ENCODE results near the gene GID8.

GID8 gene

DNA sequence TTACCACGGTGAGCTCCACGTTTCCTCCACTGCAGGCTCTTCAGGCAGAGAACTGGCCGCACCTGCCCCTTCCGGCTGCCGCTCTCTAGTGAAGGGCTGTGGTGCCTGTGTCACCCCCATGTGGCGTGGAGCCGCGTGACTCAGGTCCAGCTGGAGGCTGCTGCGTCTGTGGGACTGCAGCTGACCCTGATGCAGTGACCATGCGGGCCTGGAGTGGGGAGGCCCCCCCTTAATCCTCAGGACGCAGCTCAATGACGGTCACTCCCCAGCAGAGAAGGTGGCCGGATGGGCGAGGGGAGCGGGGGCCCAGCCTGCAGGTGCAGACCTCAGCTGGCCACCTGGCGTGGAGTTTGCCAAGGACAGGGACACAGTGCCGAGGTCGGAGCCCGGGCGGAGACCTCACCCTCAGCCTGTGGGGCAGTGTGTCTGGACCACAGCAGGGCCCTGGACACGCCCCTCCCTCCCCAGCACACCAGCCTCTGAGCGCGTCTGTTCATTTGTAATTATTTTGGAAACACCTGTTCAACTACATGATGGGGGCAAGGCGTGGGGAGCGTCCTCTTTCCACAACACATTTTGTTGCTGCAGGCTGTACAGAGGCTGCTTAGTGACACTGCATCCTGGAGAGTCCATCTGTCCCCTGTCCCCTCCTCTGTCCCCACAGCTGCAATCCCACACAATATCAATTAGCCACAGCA, 58.1 kb downstream of the GID8 start:
- no peaks in the 10 kb centered on the region for H4K20me1 ChIP-seq (ENCODE audit: control insufficient read depth, insufficient read depth, low read depth, low read length)
- TF ChIP-seq, protein P1, sequence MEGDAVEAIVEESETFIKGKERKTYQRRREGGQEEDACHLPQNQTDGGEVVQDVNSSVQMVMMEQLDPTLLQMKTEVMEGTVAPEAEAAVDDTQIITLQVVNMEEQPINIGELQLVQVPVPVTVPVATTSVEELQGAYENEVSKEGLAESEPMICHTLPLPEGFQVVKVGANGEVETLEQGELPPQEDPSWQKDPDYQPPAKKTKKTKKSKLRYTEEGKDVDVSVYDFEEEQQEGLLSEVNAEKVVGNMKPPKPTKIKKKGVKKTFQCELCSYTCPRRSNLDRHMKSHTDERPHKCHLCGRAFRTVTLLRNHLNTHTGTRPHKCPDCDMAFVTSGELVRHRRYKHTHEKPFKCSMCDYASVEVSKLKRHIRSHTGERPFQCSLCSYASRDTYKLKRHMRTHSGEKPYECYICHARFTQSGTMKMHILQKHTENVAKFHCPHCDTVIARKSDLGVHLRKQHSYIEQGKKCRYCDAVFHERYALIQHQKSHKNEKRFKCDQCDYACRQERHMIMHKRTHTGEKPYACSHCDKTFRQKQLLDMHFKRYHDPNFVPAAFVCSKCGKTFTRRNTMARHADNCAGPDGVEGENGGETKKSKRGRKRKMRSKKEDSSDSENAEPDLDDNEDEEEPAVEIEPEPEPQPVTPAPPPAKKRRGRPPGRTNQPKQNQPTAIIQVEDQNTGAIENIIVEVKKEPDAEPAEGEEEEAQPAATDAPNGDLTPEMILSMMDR (IDR thresholded peaks at IDR 0.05; ENCODE audit: low read depth, low read length, poor library complexity, severe bottlenecking), result no peak
- TF ChIP-seq EZH2phosphoT487 (IDR thresholded peaks at IDR 0.05; ENCODE audit: borderline replicate concordance, low read length), result no peak
- no peaks in the 10 kb centered on the region for H3K79me2 ChIP-seq (ENCODE audit: control insufficient read depth, low read length)
- no peaks in the 10 kb centered on the region for H3K9me2 ChIP-seq (replicated peaks; ENCODE audit: control insufficient read depth, low read length)
- H3K27ac ChIP-seq (ENCODE audit: low read depth, low read length), result no peak overlapping the region
- H3K9me3 ChIP-seq (ENCODE audit: control insufficient read depth, insufficient read depth, low read length), result no peaks in the 10 kb centered on the region
- H3K4me3 ChIP-seq (ENCODE audit: low read length), result no peak overlapping the region
- no peak overlapping the region for H3K4me2 ChIP-seq (ENCODE audit: low read length)
- no peaks in the 10 kb centered on the region for H3F3A ChIP-seq (ENCODE audit: control insufficient read depth, insufficient read depth)
- peaks cover 20% of the 10 kb centered on the region for H3K27me3 ChIP-seq (ENCODE audit: control insufficient read depth, low read length)
- no peaks in the 10 kb centered on the region for H3K36me3 ChIP-seq (ENCODE audit: control insufficient read depth, low read length)
- H3K4me1 ChIP-seq (ENCODE audit: control insufficient read depth, low read length), result no peaks in the 10 kb centered on the region

DNA sequence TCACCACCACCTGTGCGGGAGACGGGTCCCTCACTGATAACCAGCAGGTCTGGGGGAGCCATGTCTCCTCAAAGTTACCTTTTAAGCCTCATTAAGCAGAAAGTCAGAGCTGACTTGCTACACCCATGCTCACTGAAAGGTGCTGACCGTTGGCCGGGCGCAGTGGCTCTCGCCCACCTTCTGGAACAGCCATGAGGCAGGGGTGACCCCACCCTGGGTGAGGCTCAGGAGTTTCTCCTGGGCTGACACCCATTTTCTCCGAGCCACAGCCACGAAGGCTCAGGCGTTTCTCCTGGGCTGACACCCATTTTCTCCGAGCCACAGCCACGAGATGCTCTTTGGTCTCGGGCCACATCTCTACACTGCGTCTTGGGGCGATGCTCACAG, 58.6 kb downstream of the GID8 start:
- Histone ChIP-seq H3K36me3 (ENCODE audit: control insufficient read depth, low read length) (no peaks in the 10 kb centered on the region), H3K9me3 (ENCODE audit: control insufficient read depth, insufficient read depth, low read length) (no peaks in the 10 kb centered on the region), H3K4me3 (ENCODE audit: low read length) (no peak overlapping the region), H4K20me1 (ENCODE audit: control insufficient read depth, insufficient read depth, low read depth, low read length) (no peaks in the 10 kb centered on the region), H3K27ac (ENCODE audit: low read depth, low read length) (no peak overlapping the region), H3F3A (ENCODE audit: control insufficient read depth, insufficient read depth) (no peaks in the 10 kb centered on the region), H3K27me3 (ENCODE audit: control insufficient read depth, low read length) (peaks cover 19% of the 10 kb centered on the region), H3K9me2 (replicated peaks; ENCODE audit: control insufficient read depth, low read length) (no peaks in the 10 kb centered on the region), H3K4me2 (ENCODE audit: low read length) (no peak overlapping the region), H3K79me2 (ENCODE audit: control insufficient read depth, low read length) (no peaks in the 10 kb centered on the region), H3K4me1 (ENCODE audit: control insufficient read depth, low read length) (no peaks in the 10 kb centered on the region)
- no peak for TF ChIP-seq EZH2phosphoT487 (IDR thresholded peaks at IDR 0.05; ENCODE audit: borderline replicate concordance, low read length)
- TF ChIP-seq, protein P1 (IDR thresholded peaks at IDR 0.05; ENCODE audit: low read depth, low read length, poor library complexity, severe bottlenecking), result no peak

DNA sequence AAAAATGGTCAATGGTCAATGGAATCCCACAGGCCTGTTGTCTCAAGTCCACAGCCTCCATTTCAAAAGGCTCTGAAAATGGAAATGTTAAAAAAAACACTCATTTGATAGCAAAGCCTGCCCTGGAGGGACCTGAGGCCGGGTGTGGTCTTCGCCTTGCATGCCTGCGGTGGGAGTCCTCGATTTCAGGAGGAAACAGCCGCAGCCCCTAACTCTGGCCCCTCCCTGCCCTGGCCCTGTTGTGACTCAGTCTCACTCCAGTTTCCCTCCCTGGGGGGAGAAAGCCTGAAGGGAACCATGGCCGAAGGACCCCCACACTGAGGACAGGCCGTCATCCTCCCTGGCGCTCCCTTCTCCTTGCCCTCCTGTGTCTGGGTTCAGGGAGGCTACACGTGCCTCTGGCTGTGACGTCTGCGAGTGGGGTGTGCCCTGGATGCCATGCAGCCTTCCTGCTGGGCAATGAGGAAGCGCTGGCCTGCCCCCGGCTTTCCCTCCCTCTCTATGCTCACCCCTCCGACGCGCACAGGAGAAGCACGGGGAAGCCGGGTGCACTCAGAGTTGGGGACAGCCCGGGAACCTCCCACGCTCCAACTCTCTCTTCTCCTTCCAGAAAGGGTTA, 59.6 kb downstream of the GID8 start:
- no peaks in the 10 kb centered on the region for H4K20me1 ChIP-seq (ENCODE audit: control insufficient read depth, insufficient read depth, low read depth, low read length)
- H3K79me2 ChIP-seq (ENCODE audit: control insufficient read depth, low read length), result no peaks in the 10 kb centered on the region
- peaks cover 17% of the 10 kb centered on the region for H3K27me3 ChIP-seq (ENCODE audit: control insufficient read depth, low read length)
- H3K9me3 ChIP-seq (ENCODE audit: control insufficient read depth, insufficient read depth, low read length), result no peaks in the 10 kb centered on the region
- H3K9me2 ChIP-seq (replicated peaks; ENCODE audit: control insufficient read depth, low read length), result no peaks in the 10 kb centered on the region
- H3K36me3 ChIP-seq (ENCODE audit: control insufficient read depth, low read length), result no peaks in the 10 kb centered on the region
- H3F3A ChIP-seq (ENCODE audit: control insufficient read depth, insufficient read depth), result no peaks in the 10 kb centered on the region
- no peak overlapping the region for H3K27ac ChIP-seq (ENCODE audit: low read depth, low read length)
- H3K4me3 ChIP-seq (ENCODE audit: low read length), result no peak overlapping the region
- H3K4me2 ChIP-seq (ENCODE audit: low read length), result no peak overlapping the region
- H3K4me1 ChIP-seq (ENCODE audit: control insufficient read depth, low read length), result no peaks in the 10 kb centered on the region
- TF ChIP-seq EZH2phosphoT487 (IDR thresholded peaks at IDR 0.05; ENCODE audit: borderline replicate concordance, low read length), result no peak
- TF ChIP-seq, protein P1 (IDR thresholded peaks at IDR 0.05; ENCODE audit: low read depth, low read length, poor library complexity, severe bottlenecking), result no peak
